ENCODE data around the gene FAM53C.

DNA sequence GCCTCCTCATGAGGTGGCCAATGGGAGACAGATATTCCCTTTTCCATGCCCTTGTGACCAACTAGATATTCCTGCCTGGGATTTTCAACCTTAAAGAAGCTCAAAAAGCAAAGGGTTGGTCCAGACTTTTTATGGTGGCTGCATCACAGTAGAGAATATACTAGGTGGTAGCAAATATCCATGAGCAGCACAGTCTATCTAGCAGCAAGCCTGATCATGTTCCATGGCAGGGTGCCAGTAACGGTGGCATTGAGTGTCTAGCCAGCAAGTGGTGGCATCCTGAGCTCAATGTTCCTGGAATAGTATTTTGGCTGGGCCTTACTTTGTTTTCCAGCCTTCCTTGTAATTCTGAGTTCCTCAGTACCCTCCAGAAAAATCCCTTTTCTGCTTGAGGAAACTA lies 32.3 kb upstream of the FAM53C start:
- TF ChIP-seq, protein P1, sequence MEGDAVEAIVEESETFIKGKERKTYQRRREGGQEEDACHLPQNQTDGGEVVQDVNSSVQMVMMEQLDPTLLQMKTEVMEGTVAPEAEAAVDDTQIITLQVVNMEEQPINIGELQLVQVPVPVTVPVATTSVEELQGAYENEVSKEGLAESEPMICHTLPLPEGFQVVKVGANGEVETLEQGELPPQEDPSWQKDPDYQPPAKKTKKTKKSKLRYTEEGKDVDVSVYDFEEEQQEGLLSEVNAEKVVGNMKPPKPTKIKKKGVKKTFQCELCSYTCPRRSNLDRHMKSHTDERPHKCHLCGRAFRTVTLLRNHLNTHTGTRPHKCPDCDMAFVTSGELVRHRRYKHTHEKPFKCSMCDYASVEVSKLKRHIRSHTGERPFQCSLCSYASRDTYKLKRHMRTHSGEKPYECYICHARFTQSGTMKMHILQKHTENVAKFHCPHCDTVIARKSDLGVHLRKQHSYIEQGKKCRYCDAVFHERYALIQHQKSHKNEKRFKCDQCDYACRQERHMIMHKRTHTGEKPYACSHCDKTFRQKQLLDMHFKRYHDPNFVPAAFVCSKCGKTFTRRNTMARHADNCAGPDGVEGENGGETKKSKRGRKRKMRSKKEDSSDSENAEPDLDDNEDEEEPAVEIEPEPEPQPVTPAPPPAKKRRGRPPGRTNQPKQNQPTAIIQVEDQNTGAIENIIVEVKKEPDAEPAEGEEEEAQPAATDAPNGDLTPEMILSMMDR (conservative IDR thresholded peaks at IDR 0.05; ENCODE audit: low read depth in 2 of 2): no peak
- TF ChIP-seq POLR2AphosphoS5 (IDR thresholded peaks at IDR 0.05; ENCODE audit: low read depth) (no peak), ZNF331 (CRISPR knock-in tag; IDR thresholded peaks at IDR 0.05; ENCODE audit: low read depth) (no peak), REST (IDR thresholded peaks at IDR 0.05; ENCODE audit: unreplicated experiment) (no peak), CREB1 (CRISPR knock-in tag; IDR thresholded peaks at IDR 0.05; ENCODE audit: low read depth) (no peak), EZH2phosphoT487 (IDR thresholded peaks at IDR 0.05; ENCODE audit: unreplicated experiment) (no peak)
